Lower leg skin (tissue), 4 donors: ENCODE measurements around the gene TACO1. TPM values are rescaled to one million over a fixed set of nuclear protein-coding genes. Genes with fewer than 3 reads are reported as not detected.

Experiments used
- DNase-seq, 2 donors: peaks; one replicate each; pipeline ENCODE4 v3.0.0-alpha.2; 2019; ENCODE audit warnings: low spot score in 2 of 2
- H3K4me3 ChIP-seq: fragments of 200-600 bp; sonication (generic); 2 replicates; pipeline ENCODE4 v1.5.1; 2017; ENCODE audit warnings: mild to moderate bottlenecking, low read depth; ENCODE audit not compliant: poor library complexity, severe bottlenecking
- CTCF ChIP-seq, 3 donors: fragments of 450-650 bp; IDR thresholded peaks; one replicate each; pipeline ENCODE4 v1.5.1; 2016; ENCODE audit warnings: antibody characterized with exemption in 3 of 3, mild to moderate bottlenecking in 3 of 3, moderate library complexity in 2 of 3
- POLR2A ChIP-seq, 2 donors: fragments of 450-650 bp; IDR thresholded peaks; one replicate each; pipeline ENCODE4 v1.6.1; 2016 to 2017; ENCODE audit warnings: antibody characterized with exemption in 2 of 2, mild to moderate bottlenecking in 1 of 2, moderate library complexity in 1 of 2
- WGBS, 2 donors: methylation state at CpG; one replicate each; pipeline ENCODE4 v1.1.5; 2018; 5-methylcytosine and 5-hydroxymethylcytosine counted together
- intact Hi-C: fragments of 100-400 bp; cut with DNase I; formaldehyde crosslinking; loops from one replicate; pipeline ENCODE4 v1.15.0; 2023; ENCODE audit warnings: low total_unique reads
- total RNA-seq, 4 donors: library from RNA; depleted of rRNA; stranded (reverse); fragments of >200 nt; gene quantifications; one replicate each; pipeline ENCODE4 v1.1.0, GENCODE V29; 2016

Gene TACO1
- total RNA-seq, 4 donors from 2014 or later: 9.3 to 15.8 (median 13.4) TPM

- H3K4me3 ChIP-seq: no peak overlapping the region
- WGBS, 2 donors: 96 to 98% methylated on average over 2 of the region's 2 CpGs
- peak in 1 of 2 donors; percentile 43 for DNase-seq
- intact Hi-C loops: no loop called here
- no peak for TF ChIP-seq CTCF (IDR thresholded peaks at IDR 0.05)
- TF ChIP-seq POLR2A (IDR thresholded peaks at IDR 0.05): no peak
Measured at GRCh38 chr17:63563339-63563738, 37.4 kb upstream of the TACO1 start.

- 98 to 99% methylated on average over 5 of the region's 5 CpGs for WGBS, 2 donors
- peak in 1 of 2 donors; percentile 46 for DNase-seq
- intact Hi-C loops: no loop called here
- no peak overlapping the region for H3K4me3 ChIP-seq
- TF ChIP-seq POLR2A (IDR thresholded peaks at IDR 0.05) (no peak), CTCF (IDR thresholded peaks at IDR 0.05) (no peak)
Measured at GRCh38 chr17:63564562-63564961, 36.1 kb upstream of the TACO1 start.

DNA sequence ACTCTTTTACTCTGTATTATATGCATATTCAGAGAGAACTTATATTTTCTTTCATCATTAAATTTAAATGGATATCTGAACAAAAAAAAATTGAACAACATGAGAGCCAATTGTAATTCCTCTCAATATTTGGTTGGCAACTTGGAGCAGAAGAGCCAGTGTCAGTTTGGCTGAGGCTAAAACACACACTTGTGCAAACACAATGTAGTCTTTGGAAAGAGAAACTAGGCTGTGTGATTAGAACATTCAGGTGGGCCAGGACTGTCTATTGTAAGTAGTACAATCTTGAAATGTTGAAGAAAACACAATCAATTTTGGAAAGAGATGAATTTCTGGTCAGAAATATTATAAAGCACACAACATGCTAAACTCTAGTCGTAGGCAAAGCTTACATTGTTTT is 33.5 kb upstream of the TACO1 start:
- no peak overlapping the region for H3K4me3 ChIP-seq
- TF ChIP-seq CTCF (IDR thresholded peaks at IDR 0.05) (no peak), POLR2A (IDR thresholded peaks at IDR 0.05) (no peak)
- DNase-seq: no peak
- intact Hi-C loops: no loop called here
- WGBS, 2 donors: 89 to 96% methylated on average over 1 of the region's 1 CpG

DNA sequence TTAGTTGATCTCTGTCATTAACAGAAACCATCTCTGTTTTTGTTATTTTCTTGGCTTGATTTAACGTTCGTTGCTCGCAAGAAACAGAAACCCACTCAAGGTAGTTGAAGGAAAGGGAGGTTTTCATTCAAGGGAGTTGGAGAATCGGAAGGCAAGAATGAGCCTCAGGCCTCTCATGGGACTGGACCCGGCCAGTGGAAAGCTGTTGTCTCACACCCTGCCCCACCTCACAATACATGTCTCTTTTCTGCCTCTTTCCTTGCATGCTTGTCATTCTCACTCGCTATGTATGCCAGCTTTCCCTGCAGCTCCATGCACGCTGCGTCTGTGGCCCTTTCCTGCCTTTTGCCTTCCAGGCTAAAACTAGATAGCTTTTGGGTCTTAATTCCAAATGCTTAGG is 32.1 kb upstream of the TACO1 start:
- WGBS, 2 donors: 73 to 80% methylated on average over 8 of the region's 8 CpGs
- H3K4me3 ChIP-seq: no peak overlapping the region
- intact Hi-C loops: no loop called here
- peak in 1 of 2 donors; percentile 18 for DNase-seq
- TF ChIP-seq POLR2A (IDR thresholded peaks at IDR 0.05): no peak
- no peak for TF ChIP-seq CTCF (IDR thresholded peaks at IDR 0.05)

DNA sequence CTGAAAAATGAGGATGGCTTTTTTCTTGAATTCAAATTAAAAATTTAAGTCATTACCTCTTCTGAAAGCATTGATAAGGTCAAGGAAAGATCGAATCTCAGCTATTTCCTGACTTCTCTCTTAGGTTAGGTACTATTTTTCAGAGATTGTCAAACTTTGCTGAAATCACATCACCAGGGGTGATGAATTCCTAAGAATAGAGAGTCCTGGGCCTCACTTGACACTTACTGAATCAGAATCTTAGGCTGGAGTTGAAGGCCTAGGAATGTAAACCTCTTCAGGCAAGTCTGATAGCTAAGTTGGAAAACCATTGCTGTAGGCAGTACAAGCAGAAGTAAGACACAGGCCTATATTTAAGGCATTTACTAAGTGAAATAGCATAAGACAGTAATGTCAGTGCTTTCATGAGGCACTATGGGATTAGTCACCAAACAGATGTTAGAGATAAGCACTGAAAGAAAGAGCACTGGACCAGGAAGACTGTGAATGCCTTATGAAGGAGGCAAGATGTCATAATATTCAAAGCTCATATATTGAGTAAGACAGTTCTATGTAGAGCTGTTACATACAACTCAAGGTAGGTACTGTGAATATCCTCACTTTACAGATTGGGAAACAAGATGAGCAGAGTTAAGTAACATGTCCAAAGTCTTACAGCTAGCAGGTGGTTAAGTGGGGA is 28.9 kb upstream of the TACO1 start:
- WGBS, 2 donors: 87 to 93% methylated on average over 1 of the region's 1 CpG
- intact Hi-C loops: no loop called here
- DNase-seq: no peak
- no peak for TF ChIP-seq POLR2A (IDR thresholded peaks at IDR 0.05)
- TF ChIP-seq CTCF (IDR thresholded peaks at IDR 0.05): no peak
- H3K4me3 ChIP-seq: no peak overlapping the region

DNA sequence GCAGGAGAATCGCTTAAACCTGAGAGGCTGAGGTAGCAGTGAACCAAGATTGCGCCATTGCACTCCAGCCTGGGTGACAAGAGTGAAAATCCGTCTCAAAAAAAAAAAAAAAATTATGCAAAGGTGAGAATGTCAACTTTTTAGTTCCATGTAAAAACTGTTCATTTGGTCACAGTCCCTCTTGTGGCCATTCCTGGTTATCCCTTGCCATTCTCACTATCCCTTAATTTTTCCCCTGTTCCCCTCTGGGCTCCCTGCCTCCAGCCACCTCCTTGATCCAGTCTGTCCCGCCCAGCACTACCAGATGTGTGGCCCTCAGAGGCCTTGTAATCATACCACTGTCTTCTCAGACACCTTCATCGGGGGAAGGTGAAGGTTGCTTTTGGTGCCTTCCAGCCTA is 27.1 kb upstream of the TACO1 start:
- H3K4me3 ChIP-seq: no peak overlapping the region
- no peak for TF ChIP-seq POLR2A (IDR thresholded peaks at IDR 0.05)
- TF ChIP-seq CTCF (IDR thresholded peaks at IDR 0.05): no peak
- 84 to 85% methylated on average over 5 of the region's 5 CpGs for WGBS, 2 donors
- intact Hi-C loops: no loop called here
- DNase-seq: no peak
